Central memory CD8-positive, alpha-beta T cell (primary cell): ENCODE results near the gene PMCH.
"Not testable (repeated sequence)": the region's sequence is repeated elsewhere in the genome, so short reads cannot be mapped to it uniquely, and the experiment has no call there.

Source experiments
- ATAC-seq: fragments of 150-1000 bp; cut with Tn5 transposase; replicated peaks from 2 replicates; pipeline ENCODE4 v1.10.0; 2022; ENCODE audit warnings: mild to moderate bottlenecking, moderate FRiP score, moderate number of reproducible peaks; ENCODE audit not compliant: poor library complexity, severe bottlenecking; ENCODE audit errors: extremely low read depth
- DNase-seq, 2 donors: peaks; one replicate each; pipeline ENCODE4 v3.0.0; 2021; ENCODE audit warnings: low spot score in 2 of 2
- H3K27ac Mint-ChIP-seq: one replicate; pipeline ENCODE4 v1.8.0; 2022; ENCODE audit warnings: low read depth, mild to moderate bottlenecking, moderate library complexity, mixed read lengths
- H3K27me3 Mint-ChIP-seq: one replicate; pipeline ENCODE4 v1.8.0; 2022; ENCODE audit warnings: mixed read lengths
- H3K36me3 Mint-ChIP-seq: one replicate; pipeline ENCODE4 v1.8.0; 2022; ENCODE audit warnings: mild to moderate bottlenecking, moderate library complexity, mixed read lengths; ENCODE audit not compliant: insufficient read depth
- H3K4me1 Mint-ChIP-seq: one replicate; pipeline ENCODE4 v1.8.0; 2022; ENCODE audit warnings: mixed read lengths
- H3K4me3 Mint-ChIP-seq: one replicate; pipeline ENCODE4 v1.8.0; 2022; ENCODE audit warnings: mild to moderate bottlenecking, moderate library complexity, mixed read lengths
- H3K9me3 Mint-ChIP-seq: one replicate; pipeline ENCODE4 v1.8.0; 2022; ENCODE audit warnings: mixed read lengths

The PMCH gene

GRCh38 chr12:102174761-102175160 lies 22.9 kb downstream of the PMCH start:
- no peaks in the 10 kb centered on the region for H3K36me3 Mint-ChIP-seq
- DNase-seq (no peak), ATAC-seq (no peak)
- no peaks in the 10 kb centered on the region for H3K9me3 Mint-ChIP-seq
- no peaks in the 10 kb centered on the region for H3K27me3 Mint-ChIP-seq
- no peaks in the 10 kb centered on the region for H3K4me1 Mint-ChIP-seq
- no peak overlapping the region for H3K27ac Mint-ChIP-seq
- H3K4me3 Mint-ChIP-seq = no peak overlapping the region

GRCh38 chr12:102174117-102174516 lies 23.5 kb downstream of the PMCH start:
- ATAC-seq (no peak), DNase-seq (no peak)
- Mint-ChIP-seq H3K36me3 (no peaks in the 10 kb centered on the region), H3K27me3 (no peaks in the 10 kb centered on the region), H3K27ac (no peak overlapping the region), H3K4me1 (no peaks in the 10 kb centered on the region), H3K9me3 (no peaks in the 10 kb centered on the region), H3K4me3 (no peak overlapping the region)

- Mint-ChIP-seq H3K9me3 (no peaks in the 10 kb centered on the region), H3K36me3 (no peaks in the 10 kb centered on the region), H3K27me3 (no peaks in the 10 kb centered on the region), H3K4me1 (no peaks in the 10 kb centered on the region), H3K4me3 (no peak overlapping the region), H3K27ac (no peak overlapping the region)
- ATAC-seq (no peak), DNase-seq (no peak)
These were observed 25.2 kb downstream of the PMCH start for GRCh38 chr12:102172436-102172835.

- Mint-ChIP-seq H3K4me3 (no peak overlapping the region), H3K27ac (no peak overlapping the region), H3K9me3 (no peaks in the 10 kb centered on the region), H3K36me3 (no peaks in the 10 kb centered on the region), H3K27me3 (no peaks in the 10 kb centered on the region), H3K4me1 (no peaks in the 10 kb centered on the region)
- ATAC-seq (no peak), DNase-seq (no peak)
These were observed 25.7 kb downstream of the PMCH start for GRCh38 chr12:102171951-102172350.

- no peaks in the 10 kb centered on the region for H3K36me3 Mint-ChIP-seq
- peak overlapping the region; percentile 10 for H3K27ac Mint-ChIP-seq
These were observed 27.6 kb downstream of the PMCH start for GRCh38 chr12:102169922-102170621.

GRCh38 chr12:102167821-102168604 lies 29.6 kb downstream of the PMCH start:
- H3K4me3 Mint-ChIP-seq = no peak overlapping the region
- DNase-seq = no peak
- H3K36me3 Mint-ChIP-seq = no peaks in the 10 kb centered on the region
- no peaks in the 10 kb centered on the region for H3K4me1 Mint-ChIP-seq
- ATAC-seq = no peak
- H3K9me3 Mint-ChIP-seq = no peaks in the 10 kb centered on the region
- H3K27me3 Mint-ChIP-seq = no peaks in the 10 kb centered on the region
- no peak overlapping the region for H3K27ac Mint-ChIP-seq

More at GRCh38 chr12:102169922-102170621, 27.6 kb downstream of the PMCH start:
- ATAC-seq = peak; percentile 56
- Mint-ChIP-seq H3K4me3 (no peak overlapping the region), H3K27me3 (no peaks in the 10 kb centered on the region), H3K9me3 (no peaks in the 10 kb centered on the region), H3K4me1 (no peaks in the 10 kb centered on the region)
- DNase-seq = no peak

GRCh38 chr12:102163383-102163782 lies 34.2 kb downstream of the PMCH start:
- H3K27me3 Mint-ChIP-seq = no peaks in the 10 kb centered on the region
- no peak overlapping the region for H3K4me3 Mint-ChIP-seq
- no peaks in the 10 kb centered on the region for H3K4me1 Mint-ChIP-seq
- H3K27ac Mint-ChIP-seq = no peak overlapping the region
- ATAC-seq (no peak), DNase-seq (no peak)
- H3K36me3 Mint-ChIP-seq = no peaks in the 10 kb centered on the region
- no peaks in the 10 kb centered on the region for H3K9me3 Mint-ChIP-seq

GRCh38 chr12:102155206-102155605 lies 42.4 kb downstream of the PMCH start:
- not testable (repeated sequence) for H3K27me3 Mint-ChIP-seq, H3K4me3 Mint-ChIP-seq, ATAC-seq

GRCh38 chr12:102147062-102147587 lies 50.5 kb downstream of the PMCH start:
- not testable (repeated sequence) for ATAC-seq, DNase-seq, H3K4me3 Mint-ChIP-seq, H3K9me3 Mint-ChIP-seq, H3K27me3 Mint-ChIP-seq, H3K36me3 Mint-ChIP-seq, H3K27ac Mint-ChIP-seq, H3K4me1 Mint-ChIP-seq

More at GRCh38 chr12:102155206-102155605, 42.4 kb downstream of the PMCH start:
- not testable (repeated sequence) for H3K4me1 Mint-ChIP-seq, H3K36me3 Mint-ChIP-seq, H3K27ac Mint-ChIP-seq, H3K9me3 Mint-ChIP-seq, DNase-seq
